ENCODE measurements around the gene PFKFB4. TPM values are rescaled to one million over a fixed set of nuclear protein-coding genes. Genes with fewer than 3 reads are reported as not detected.

The PFKFB4 gene
- total RNA-seq, 4 donors from 2014 or later, result 1.8 to 2.9 (median 1.9) TPM

- 50% methylated on average over 3 of the region's 10 CpGs for WGBS
- TF ChIP-seq POLR2A (IDR thresholded peaks at IDR 0.05; ENCODE audit: low read depth), result no peak
- TF ChIP-seq POLR2AphosphoS5 (IDR thresholded peaks at IDR 0.05), result peak in 1 of 2 donors; percentile 6
- TF ChIP-seq CTCF (IDR thresholded peaks at IDR 0.05), result no peak
- TF ChIP-seq EP300 (IDR thresholded peaks at IDR 0.05), result no peak
These were observed 7.4 kb upstream of the PFKFB4 start for GRCh38 chr3:48564022-48564421.

GRCh38 chr3:48563382-48563918, 6.8 kb upstream of the PFKFB4 start, which contains the start of gene UCN2:
UCN2 (minus strand) TSS chr3:48563781; CDS start chr3:48563124, 657 bp downstream.
- peaks cover 23 to 44% (median 35%) of the 10 kb centered on the region in 4 donors for H3K4me1 ChIP-seq
- no peak within 1 kb of the TSS for H3K4me3 ChIP-seq
- WGBS, result 77% methylated on average over 4 of the region's 6 CpGs
- DNase-seq (ENCODE audit: extremely low spot score), result no peak
- no peaks in the 10 kb centered on the region for H3K36me3 ChIP-seq
- peak within 1 kb of the TSS in 2 of 4 donors; percentile 46 to 52 for H3K27ac ChIP-seq (replicated peaks in 1 of 4)
- no peaks in the 10 kb centered on the region for H3K27me3 ChIP-seq
- no peaks in the 10 kb centered on the region for H3K9me3 ChIP-seq
- intact Hi-C loops (cut with DNase I), result no loop called here
- TF ChIP-seq POLR2A (IDR thresholded peaks at IDR 0.05; ENCODE audit: low read depth) (no peak), POLR2AphosphoS5 (IDR thresholded peaks at IDR 0.05) (no peak), CTCF (IDR thresholded peaks at IDR 0.05) (no peak), EP300 (IDR thresholded peaks at IDR 0.05) (no peak)

More at GRCh38 chr3:48564022-48564421, 7.4 kb upstream of the PFKFB4 start:
- Histone ChIP-seq H3K4me1 (peaks cover 22 to 38% (median 30%) of the 10 kb centered on the region in 4 donors), H3K36me3 (no peaks in the 10 kb centered on the region), H3K27me3 (no peaks in the 10 kb centered on the region), H3K9me3 (no peaks in the 10 kb centered on the region), H3K27ac (replicated peaks in 1 of 4) (peak overlapping the region in 2 of 4 donors; percentile 46 to 52), H3K4me3 (no peak overlapping the region)
- DNase-seq (ENCODE audit: extremely low spot score), result no peak
- intact Hi-C loops (cut with DNase I), result no loop called here

- Histone ChIP-seq H3K4me1 (peaks cover 31 to 53% (median 44%) of the 10 kb centered on the region in 4 donors), H3K4me3 (no peak overlapping the region), H3K27ac (replicated peaks in 1 of 4) (no peak overlapping the region), H3K27me3 (no peaks in the 10 kb centered on the region), H3K9me3 (no peaks in the 10 kb centered on the region), H3K36me3 (no peaks in the 10 kb centered on the region)
- 96% methylated on average over 7 of the region's 20 CpGs for WGBS
- no peak for TF ChIP-seq POLR2AphosphoS5 (IDR thresholded peaks at IDR 0.05)
- no peak for TF ChIP-seq CTCF (IDR thresholded peaks at IDR 0.05)
- no peak for TF ChIP-seq POLR2A (IDR thresholded peaks at IDR 0.05; ENCODE audit: low read depth)
- intact Hi-C loops (cut with DNase I), result no loop called here
- DNase-seq (ENCODE audit: extremely low spot score), result no peak
These were observed 5.9 kb upstream of the PFKFB4 start for GRCh38 chr3:48562367-48563095.

- no peaks in the 10 kb centered on the region for H3K36me3 ChIP-seq
- intact Hi-C loops (cut with DNase I), result no loop called here
- no peaks in the 10 kb centered on the region for H3K27me3 ChIP-seq
- H3K9me3 ChIP-seq, result no peaks in the 10 kb centered on the region
- no peak for TF ChIP-seq POLR2A (IDR thresholded peaks at IDR 0.05; ENCODE audit: low read depth)
- TF ChIP-seq CTCF (IDR thresholded peaks at IDR 0.05), result peak in 2 of 3 experiments; percentile 28 to 35
- peak; percentile 4 to 38 for TF ChIP-seq POLR2AphosphoS5 (IDR thresholded peaks at IDR 0.05)
- no peak for TF ChIP-seq EP300 (IDR thresholded peaks at IDR 0.05)
- peak overlapping the region; percentile 47 to 56 (median 51) for H3K4me3 ChIP-seq
- peak overlapping the region; percentile 64 to 78 (median 74) for H3K27ac ChIP-seq (replicated peaks in 1 of 4)
- 15% methylated on average over 8 of the region's 21 CpGs for WGBS
- no peak for DNase-seq (ENCODE audit: extremely low spot score)
- H3K4me1 ChIP-seq, result peaks cover 40 to 61% (median 54%) of the 10 kb centered on the region in 4 donors
These were observed 4.6 kb upstream of the PFKFB4 start for GRCh38 chr3:48561045-48561736.
